ENCODE measurements around the gene LRRC15. TPM values are rescaled to one million over a fixed set of nuclear protein-coding genes. Genes with fewer than 3 reads are reported as not detected.
A peak's percentile ranks its signal among the peaks of the same experiment; 100 is the strongest.

Gene LRRC15
- total and polyA plus RNA-seq, 8 donors: 0.03 to 6.2 (median 0.16) TPM

DNA sequence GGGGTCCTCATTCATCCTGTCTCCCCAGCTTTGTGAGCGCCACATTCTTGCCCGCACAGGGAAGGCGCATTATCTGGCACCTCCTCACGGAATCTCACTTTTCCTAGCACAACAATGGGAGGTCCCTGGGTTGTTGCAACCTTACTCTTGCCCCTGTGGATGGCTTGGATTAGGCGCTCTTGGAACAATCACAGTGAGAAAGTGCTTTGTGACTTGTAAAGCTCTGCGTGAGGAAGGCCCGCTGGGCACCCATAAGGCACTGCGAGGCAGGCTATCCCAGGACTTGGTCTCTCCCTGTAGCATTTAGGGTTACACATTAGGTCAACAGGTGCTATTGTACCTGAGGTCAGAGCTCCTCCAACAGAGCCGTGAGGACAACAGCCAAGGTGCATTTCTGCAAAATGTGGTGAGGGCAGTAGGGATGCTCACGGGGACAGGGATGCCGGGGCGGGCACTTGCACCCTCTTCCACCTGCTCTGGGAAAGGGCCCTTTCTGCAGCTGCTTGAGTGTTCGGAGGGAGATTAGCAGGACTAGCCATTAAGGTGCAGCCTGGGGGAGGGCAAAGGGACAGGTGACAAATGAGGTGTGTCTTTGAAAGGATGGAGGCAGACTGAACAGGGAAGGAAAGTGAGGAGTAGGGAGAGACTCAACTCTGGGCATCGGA, 13.9 kb upstream of the LRRC15 start:
- Histone ChIP-seq H3K4me1 (no peaks in the 10 kb centered on the region), H3K4me3 (no peak overlapping the region), H3K27me3 (peaks cover 0 to 19% of the 10 kb centered on the region in 2 donors), H3K36me3 (no peaks in the 10 kb centered on the region), H3K9me3 (no peaks in the 10 kb centered on the region), H3K27ac (no peak overlapping the region)
- DNase-seq (no peak), ATAC-seq (no peak)
- intact Hi-C loops (cut with DNase I): no loop called here
- TF ChIP-seq CTCF (IDR thresholded peaks at IDR 0.05): no peak

DNA sequence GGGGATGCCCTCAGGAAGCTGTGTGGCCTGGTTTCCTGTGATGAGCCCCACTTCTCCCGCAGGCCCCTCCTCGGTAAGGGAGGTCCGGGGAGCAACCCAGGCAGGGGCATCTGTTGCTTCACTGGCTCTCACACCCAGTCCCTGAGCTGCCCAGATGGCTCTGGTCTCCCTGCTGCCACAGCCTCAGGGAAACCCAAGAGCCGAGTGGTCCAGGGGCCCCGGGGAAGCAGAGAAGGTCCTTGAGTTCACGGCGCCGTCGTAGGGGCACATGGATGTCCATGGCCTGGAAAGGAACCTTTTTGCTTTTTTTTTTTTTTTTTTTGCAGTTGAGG, 13.3 kb upstream of the LRRC15 start:
- Histone ChIP-seq H3K36me3 (no peaks in the 10 kb centered on the region), H3K27me3 (peaks cover 0 to 23% of the 10 kb centered on the region in 2 donors), H3K4me3 (no peak overlapping the region), H3K9me3 (no peaks in the 10 kb centered on the region), H3K27ac (no peak overlapping the region), H3K4me1 (no peaks in the 10 kb centered on the region)
- TF ChIP-seq CTCF (IDR thresholded peaks at IDR 0.05): no peak
- DNase-seq (peak in 1 of 4 donors; percentile 20), ATAC-seq (no peak)
- intact Hi-C loops (cut with DNase I): no loop called here

DNA sequence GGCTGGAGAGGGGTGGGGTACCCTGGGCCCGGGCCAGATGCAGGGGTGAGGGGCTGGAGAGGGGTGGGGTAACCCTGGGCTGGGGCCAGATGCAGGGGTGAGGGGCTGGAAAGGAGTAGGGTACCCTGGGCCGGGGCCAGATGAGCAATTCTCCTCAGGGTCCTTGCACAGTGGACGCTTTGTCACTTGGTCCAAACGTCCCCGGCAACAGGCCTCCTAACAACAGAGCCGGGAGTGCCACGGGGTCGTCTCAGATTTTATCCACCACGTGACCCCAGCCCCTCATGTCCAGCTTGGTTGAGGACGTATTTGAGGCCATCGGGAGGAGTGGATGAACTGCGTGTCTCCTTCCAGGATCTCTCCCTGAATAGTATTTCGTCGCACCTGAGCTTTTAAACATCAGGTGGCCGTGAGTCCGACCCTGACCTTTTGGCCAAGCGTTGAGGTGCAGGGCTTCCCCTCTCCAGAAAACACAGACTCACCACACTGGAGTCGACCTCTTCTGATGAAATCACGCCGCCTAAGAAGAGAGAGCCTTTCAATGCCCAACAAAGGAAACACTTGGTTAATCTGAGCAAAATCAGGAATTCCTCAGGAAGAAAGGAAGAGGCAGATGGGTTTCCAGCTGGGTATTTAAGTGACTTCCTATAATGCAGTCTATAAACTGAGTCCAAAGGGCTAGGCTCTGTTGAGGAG, 12.8 kb upstream of the LRRC15 start:
- no peak for ATAC-seq

DNA sequence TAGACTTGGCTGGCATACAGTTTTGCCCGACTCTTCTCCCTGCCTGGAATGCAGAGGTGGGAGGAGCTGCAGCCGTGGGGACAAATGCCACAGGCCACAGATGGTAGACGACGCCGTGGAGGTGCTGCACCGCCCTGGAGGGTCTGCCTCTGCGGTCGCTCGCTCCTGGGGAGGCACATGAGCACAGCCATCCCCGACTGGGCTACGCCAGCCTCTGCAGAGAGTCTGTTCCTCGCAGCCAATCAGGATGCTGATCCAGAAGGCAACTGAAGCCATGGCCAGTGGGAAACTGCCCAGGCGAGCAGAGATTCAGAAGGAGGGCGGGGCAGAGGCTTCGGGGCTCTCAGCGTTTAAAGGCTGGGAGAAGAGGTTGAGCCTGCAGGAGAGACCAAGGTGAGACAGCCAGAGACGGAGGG, 11.9 kb upstream of the LRRC15 start:
- no peak overlapping the region for H3K4me3 ChIP-seq

More for the DNA sequence above, 12.8 kb upstream of the LRRC15 start:
- intact Hi-C loops (cut with DNase I): no loop called here
- Histone ChIP-seq H3K27me3 (peaks cover 0 to 27% of the 10 kb centered on the region in 2 donors), H3K27ac (no peak overlapping the region), H3K9me3 (no peaks in the 10 kb centered on the region), H3K4me3 (no peak overlapping the region), H3K36me3 (no peaks in the 10 kb centered on the region), H3K4me1 (no peaks in the 10 kb centered on the region)
- no peak for DNase-seq
- no peak for TF ChIP-seq CTCF (IDR thresholded peaks at IDR 0.05)

More for the DNA sequence above, 11.9 kb upstream of the LRRC15 start:
- Histone ChIP-seq H3K27me3 (peaks cover 0 to 35% of the 10 kb centered on the region in 2 donors), H3K4me1 (no peaks in the 10 kb centered on the region), H3K27ac (no peak overlapping the region), H3K36me3 (no peaks in the 10 kb centered on the region), H3K9me3 (no peaks in the 10 kb centered on the region)
- peak in 1 of 4 donors; percentile 50 for DNase-seq
- no peak for TF ChIP-seq CTCF (IDR thresholded peaks at IDR 0.05)
- ATAC-seq: peak; percentile 79
- intact Hi-C loops (cut with DNase I): no loop called here
